HTERT RPE-1 (cell line): ENCODE measurements around the gene ZNF444.
"Not testable (repeated sequence)": the region's sequence is repeated elsewhere in the genome, so short reads cannot be mapped to it uniquely, and the experiment has no call there.

Experiments
- in situ Hi-C: fragments of 300-500 bp; cut with MboI; formaldehyde crosslinking; loops from 4 replicates; pipeline ENCODE4 v1.14.3; 2020; ENCODE audit warnings: low sequenced_read_pairs

Gene ZNF444

DNA sequence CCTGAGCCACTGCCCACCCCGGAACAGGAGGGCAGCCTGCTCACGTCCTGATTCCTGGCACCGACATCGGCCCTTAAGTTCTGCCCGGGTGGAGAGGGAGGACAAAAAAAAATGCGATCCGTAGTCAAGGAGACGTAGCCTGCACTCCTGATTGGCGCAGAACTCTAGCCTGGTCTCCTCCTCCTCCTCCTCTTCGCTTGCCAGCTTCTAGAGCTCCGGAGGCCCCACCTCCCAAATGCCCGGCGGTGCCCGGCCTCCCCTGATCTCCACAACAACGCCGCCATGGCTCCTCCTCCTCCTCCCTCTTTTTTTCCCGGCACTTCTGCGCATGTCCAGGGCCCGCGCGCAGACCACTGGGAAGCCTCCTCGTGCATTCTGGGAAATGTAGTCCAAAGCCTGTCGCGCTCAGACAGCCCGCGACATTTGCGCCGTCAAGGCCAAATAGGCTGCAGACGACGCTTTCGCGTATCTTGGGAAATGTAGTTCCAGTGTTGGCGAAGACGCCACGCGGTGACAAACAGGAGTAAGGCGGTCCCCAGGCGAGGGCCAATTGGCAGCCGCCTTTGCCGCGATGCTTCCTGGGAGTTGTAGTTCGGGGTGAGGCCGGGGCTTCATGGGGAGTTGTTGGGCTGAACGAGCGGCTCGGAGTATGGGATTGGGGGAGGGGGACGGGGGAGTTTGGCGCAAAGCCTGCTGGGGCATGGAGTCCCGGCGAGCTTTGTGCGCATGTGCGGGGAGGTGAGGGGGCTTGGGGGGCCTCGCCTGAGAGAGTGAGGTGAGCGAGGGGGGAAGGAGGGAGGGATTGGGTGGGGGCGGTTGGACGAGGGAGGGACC lies at the start of gene ZNF444:
Gene ZNF444, plus strand, starts transcription at position 705 of the 834 bp plus-strand sequence. CDS start 5,625 bp downstream, outside the sequence.
- in situ Hi-C loops: no loop called here

DNA sequence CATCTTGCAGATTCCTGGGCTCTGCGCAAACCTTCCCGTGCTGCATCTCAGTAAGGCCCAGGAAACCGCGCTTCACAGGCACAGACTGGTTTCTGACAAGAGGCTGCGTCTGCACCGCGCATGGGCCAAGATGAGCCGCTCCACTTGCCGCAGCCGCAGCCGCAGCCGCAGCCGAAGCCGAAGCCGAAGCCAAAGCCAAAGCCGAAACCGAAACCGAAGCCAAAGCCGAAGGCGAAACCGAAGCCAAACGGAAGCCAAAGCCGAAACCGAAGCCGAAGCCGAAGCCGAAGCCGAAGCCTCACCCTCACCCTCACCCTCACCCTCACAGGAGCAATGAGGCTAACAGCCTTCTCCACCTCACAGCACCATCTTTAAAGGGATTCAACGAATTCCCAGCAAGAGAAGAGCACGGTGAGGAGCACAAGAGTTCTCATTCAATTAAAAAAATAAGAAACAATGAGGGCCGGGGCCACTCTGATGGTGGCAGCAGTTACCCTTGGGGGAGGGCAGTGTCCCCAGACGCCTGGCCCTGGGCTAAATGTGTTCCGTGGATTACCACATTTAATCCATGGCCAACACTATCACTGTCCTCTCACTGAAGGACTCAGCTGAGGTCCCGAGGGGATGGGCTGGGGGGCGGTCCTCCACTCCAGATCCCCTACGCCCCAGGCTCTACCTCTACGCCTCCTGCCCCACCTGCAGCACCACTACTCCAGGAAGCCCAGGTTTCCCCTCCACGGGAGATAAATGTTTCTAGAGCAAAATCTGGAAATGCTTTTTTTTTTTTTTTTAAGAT lies 49.1 kb upstream of the ZNF444 start:
- in situ Hi-C loops: no loop called here

DNA sequence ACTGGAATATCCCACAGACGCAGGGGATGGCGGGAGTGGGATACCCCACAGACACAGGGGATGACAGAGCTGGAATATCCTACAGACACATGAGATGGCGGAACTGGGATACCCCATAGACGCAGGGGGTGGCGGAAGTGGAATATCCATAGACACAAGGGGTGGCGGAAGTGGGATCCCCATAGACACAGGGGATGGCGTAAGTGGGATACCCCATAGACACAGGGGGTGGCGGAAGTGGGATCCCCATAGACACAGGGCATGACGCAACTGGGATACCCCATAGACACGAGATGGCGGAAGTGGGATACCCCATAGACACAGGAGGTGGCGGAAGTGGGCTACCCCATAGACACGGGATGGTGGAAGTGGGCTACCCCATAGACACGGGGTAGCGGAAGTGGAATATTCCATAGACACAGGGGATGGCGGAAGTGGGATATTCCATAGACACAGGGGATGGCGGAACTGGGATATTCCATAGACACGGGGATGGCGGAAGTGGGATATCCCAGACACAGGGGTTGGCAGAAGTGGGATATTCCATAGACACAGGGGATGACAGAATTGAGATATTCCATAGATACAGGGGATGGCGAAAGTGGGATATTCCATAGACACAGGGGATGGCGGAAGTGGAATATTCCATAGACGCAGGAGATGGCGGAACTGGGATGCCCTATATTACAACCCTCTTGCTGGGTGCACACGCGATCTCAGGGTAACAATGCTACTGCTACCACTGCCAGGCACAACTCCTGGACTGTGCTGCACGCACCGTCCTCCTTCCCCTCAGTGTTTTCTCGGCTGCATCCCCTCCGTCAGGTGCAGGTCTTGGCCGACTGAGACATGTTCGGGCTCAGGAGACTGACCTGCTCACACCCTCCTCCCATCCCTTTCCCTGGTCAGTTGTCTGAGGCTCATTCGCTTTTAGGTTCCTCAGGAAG lies 48.1 kb upstream of the ZNF444 start:
- in situ Hi-C loops: no loop called here

DNA sequence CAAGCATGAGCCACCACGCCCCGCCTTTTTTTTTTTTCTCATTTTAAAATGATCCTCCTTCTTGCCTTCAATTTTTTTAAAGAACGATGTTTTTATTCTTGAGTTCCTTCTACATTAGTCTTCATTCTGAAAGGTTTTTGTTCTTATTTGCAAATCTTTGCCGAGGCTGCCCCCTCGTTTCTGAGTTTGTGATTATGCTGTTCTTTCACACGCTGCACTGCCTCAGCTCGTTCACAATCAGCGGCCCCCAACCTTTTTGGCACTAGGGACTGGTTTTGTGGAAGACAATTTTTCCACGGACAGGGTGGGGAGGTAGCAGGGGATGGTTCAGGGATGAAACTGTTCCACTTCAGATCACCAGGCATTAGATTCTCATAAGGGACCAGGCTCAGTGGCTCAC lies 46.6 kb upstream of the ZNF444 start:
- in situ Hi-C loops: no loop called here

DNA sequence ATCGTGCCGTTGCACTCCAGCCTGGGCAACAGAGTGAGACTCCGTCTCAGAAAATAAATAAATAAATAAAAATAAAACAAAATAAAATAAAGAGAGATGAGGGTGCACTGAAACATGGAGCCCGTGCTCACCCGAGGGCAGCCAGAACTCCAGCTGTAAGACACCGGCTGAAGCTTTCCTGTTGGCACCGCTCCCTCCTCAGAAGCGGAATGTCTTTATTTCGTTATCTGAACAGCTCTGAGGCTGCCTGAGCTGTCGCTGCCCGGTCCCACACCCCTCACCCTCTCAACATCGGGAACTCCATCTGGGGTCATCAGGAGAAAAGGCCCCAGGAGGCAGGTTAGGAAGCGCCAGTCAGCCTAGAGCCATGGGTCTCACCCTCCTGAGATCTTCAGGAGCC lies 44.4 kb upstream of the ZNF444 start:
- in situ Hi-C loops: no loop called here

DNA sequence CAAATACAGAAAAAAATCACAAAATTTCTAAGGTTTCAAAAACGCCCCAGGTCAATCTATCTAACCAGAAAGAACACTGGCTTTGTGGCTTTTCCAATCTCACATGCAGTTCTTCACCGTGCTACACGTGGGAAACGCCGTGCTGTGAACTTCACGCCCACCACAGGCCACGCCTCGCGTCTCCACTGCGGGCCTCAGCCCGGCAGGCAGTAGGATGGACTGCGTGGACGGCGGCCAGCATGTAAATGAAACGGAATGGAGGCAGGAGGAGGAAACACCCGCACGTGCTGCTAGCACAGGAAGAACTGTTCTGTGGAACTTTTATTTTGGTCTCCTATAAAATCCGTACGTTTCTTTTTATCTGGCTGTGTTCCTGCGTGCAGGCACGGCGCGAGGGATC lies 43.8 kb upstream of the ZNF444 start:
- in situ Hi-C loops: no loop called here

DNA sequence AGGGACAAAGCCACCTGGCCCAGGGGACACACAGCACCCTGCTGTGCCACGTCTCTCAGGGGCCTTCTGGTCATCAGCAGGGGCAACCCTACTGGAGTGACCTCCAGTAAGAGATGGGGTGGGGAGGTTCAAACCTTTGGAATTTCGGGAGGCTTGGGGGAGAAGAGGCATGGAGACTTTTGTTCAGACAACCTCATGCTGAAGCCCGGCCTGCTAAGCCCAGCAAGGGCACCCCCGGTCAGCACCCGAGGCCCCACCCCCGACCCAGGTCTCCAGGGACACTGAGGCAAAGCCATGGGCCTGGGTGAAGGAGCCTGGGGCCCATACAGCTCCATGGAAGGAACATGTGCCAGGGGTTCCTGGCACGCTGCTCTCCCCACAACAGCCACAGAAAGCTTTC lies 43.3 kb upstream of the ZNF444 start:
- in situ Hi-C loops: no loop called here

DNA sequence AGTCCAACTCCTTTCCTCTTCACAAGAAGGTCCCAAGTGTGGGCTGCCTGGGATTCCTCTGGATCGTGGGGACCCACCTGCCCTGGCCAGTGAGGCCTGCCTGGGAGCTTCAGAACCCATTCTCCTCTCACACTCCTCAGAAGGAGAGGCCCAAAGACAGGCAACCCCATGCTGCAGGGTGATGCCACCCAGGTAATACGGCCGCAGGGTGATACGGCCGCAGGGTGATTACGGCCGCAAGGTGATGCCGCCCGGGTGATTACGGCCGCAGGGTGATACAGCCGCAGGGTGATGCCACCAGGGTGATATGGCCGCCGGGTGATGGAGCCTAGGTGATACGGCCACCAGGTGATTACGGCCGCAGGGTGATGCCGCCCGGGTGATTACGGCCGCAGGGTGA lies 42.9 kb upstream of the ZNF444 start:
- in situ Hi-C loops: not testable (repeated sequence)

DNA sequence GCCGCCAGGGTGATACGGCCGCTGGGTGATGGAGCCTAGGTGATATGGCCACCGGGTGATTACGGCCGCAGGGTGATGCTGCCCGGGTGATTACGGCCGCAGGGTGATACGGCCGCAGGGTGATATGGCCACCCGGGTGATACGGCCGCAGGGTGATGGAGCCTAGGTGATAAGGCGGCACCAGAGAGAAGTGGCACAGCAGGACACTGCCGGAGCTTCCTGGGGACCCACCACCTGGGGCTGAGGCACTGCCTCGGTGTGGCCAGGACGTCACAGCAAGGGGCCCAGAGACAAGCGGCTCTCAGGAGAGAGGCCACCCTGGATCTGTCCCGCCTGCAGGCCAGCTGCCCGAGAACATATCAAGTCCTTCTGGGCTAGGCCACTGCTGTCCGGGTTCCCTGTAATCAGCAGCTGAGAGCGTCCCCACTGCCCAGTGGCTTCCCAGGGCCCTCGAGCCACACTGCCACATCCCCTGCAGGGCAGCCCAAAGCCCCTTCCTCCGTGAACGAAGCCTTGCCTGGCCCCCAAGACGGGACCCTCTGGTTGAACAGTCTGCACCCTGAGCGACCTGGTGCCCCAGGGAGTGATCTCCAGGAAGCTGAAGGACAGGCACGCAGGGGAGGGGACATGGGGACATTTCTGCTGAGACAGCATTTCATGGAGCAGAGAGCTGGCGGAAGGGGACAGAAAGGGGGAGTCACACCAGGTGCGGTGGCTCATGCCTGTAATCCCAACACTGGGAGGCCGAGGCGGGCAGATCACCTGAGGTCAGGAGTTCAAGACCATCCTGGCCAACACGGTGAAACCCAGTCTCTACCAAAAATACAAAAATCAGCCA lies 42.1 kb upstream of the ZNF444 start:
- in situ Hi-C loops: no loop called here

DNA sequence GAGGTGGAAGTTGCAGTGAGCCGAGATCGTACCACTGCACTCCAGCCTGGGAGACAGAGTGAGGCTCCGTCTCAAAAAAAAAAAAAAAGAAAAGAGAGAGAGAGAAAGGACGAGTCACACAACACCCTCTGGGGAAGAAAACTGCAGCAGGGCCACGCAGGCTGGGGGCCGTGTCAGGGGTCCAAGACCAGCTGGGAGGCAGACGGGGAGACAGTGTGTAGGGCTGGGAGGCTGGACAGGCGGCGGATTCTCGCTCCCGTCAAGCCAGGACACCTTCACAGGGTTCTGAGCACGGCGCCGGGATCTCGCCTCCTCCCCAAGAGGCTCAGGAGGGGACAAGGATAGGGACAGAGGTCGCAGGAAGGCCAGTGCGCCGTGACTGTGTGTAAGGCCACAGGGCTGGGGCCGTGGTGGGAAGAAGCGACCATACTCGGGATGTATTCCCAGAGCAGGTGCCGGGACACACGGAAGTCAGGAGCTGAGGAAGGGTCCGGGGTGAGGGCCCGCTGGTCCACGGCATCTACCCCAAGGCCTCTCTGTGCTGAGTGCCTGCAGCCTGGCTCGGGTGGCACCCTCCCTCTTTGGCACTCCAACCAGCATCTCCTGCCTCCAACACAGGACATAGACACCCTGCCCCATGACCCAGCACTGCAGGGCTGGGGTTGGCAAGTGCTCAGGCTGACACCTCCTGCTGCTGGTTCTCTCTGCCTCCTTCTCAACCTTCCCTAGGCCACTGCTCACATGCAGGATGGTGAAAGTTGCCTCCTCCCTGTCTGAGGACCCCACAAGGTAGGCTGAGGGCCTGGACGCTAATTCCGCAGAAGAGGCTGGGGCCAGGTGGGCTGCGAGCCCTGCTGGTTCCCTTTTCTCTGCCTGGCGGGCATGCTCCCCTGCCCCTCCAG lies 41.2 kb upstream of the ZNF444 start:
- in situ Hi-C loops: no loop called here

DNA sequence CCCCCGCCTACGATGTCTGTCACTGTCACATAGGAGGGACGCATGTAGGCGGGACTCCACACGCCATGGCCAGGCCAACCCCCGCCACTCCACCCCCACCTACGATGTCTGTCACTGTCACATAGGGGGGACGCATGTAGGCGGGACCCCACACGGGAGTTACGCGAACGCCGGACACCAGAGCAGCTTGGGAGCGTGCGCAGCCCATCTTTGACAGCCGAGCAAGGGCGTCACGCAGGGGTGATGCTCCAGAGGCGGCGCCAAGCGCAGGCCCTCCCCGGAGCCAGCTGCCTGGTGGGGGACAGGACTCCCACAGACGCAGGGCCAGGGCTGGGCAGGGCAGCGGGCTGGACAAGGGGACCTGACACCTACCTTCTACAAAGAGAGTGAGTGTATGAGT lies 40.0 kb upstream of the ZNF444 start:
- in situ Hi-C loops: no loop called here

DNA sequence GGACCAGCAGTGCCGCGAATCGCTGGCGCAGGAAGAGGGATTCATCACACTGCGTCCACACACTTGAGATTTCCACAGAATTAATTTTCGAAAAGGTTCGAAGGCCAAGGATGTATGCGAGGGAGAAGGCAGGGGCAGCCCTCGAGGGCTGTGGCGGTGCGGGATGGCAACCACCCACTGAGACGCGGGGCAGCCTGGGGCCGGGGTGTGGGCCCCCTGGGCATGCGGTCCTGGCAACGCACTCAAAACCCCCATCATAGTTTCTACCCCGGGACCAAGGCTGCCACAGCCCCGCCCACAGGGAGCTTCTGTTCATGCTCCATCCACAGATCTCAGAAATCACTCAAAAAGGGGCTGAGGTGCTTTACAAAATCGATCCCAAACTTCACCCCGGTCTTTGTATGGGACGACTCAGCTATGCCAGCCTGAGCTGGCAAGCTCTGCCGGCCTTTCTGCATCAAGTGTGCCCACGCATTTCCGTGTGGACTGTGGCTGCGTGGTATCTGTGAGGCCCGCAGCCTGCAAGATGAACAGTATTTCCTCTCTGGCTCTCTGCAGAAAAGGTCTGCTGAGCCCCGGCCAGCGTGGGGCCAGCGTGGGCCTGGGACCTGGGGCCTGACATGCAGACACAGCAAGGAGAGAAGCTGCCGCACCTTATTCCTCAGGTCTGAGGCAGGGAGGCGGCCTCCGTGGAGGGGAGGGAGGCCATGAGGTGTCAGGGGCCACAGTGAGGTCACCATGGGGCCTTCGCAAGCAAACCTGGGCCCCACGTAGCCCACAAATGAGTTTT lies 39.1 kb upstream of the ZNF444 start:
- in situ Hi-C loops: no loop called here

DNA sequence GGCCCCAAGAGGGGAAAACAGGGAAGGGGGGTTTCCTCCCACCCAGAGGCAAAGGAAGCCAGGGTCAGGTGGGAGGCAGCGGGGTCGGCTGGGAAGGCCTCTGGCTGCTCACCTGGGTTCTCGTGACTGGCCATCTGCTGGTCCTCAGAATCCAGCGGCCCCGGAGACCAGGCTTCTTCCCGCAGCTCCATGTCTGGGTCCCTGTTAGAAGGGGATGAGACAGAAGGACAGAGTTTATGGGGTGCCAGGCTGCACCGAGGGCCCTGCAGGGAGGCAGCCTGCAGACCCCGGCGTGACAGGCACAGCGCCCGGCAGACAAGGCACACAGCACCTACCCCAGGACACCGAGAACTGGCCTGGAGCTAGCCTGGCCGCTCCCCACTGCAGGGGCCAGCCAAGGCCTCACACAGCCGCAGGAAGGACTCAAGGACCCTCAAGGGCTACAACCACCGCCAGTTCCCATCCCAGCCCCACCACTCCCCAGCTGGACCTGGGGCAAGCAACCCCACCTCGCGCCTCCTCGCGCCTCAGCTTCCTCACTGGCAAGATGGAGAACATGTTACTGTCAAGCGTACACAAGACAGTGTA lies 38.0 kb upstream of the ZNF444 start:
- in situ Hi-C loops: no loop called here

DNA sequence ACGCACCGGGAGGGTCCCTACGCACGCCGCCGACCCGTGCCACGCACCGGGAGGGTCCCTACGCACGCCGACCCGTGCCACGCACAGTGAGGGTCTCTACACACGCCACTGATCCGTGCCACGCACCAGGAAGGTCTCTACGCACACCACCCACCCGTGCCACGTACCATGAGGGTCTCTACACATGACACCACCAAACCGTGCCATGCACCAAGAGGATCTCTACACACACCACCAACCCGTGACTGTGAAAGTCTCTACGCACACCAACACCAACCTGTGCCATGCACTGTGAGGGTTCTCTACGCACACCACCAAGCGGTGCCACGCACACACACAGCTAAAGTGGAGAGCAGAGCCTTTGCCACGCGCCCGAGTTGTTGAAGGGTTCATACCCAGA lies 36.7 kb upstream of the ZNF444 start:
- in situ Hi-C loops: no loop called here

DNA sequence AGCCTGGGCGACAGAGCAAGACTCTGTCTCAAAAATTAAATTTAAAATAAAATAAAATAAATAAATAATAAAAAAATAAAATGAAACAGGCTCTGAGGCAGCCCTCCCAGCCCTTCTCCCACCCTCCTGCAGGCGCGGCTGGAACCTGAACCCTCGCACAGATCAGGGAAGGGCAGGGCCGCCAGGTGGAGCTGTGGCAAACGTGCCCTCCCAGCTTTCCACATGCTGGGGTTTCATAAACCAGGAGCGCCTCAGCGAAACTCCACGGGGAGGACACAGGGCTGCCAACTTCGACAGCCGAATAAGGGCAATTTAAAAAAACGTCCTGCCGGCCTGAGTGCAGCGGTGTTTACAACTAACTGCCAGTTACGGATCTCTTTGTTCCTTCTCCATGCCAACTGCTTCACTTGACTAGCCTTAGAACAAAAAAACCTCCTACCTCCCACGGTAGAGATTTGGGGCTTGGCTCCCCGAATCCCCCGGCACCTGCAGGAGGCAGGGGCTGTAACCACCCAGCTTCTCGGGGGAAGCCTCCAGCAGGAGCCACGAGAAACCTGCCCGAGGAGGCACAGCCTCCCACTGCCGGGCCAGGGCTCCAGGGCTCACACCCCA lies 35.9 kb upstream of the ZNF444 start:
- in situ Hi-C loops: no loop called here

DNA sequence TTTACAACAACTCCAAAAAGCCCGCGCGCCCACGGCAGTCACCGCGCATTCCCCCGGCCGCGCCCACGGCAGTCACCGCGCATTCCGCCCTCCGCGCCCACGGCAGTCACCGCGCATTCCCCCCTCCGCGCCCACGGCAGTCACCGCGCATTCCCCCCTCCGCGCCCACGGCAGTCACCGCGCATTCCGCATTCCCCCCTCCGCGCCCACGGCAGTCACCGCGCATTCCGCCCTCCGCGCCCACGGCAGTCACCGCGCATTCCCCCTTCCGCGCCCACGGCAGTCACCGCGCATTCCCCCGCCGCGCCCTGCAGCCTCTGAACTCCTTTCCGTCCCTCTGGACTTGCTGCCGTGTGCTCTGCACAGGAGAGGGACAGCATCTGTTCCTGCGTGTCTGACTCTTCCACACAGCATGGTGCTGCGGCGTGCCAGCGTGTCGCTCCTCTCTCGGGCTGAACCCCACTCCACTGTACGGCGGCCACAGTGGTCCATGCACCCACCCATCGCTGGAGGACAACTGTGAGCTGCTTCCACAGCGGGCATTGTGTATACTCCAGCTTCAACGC lies 35.2 kb upstream of the ZNF444 start:
- in situ Hi-C loops: not testable (repeated sequence)

DNA sequence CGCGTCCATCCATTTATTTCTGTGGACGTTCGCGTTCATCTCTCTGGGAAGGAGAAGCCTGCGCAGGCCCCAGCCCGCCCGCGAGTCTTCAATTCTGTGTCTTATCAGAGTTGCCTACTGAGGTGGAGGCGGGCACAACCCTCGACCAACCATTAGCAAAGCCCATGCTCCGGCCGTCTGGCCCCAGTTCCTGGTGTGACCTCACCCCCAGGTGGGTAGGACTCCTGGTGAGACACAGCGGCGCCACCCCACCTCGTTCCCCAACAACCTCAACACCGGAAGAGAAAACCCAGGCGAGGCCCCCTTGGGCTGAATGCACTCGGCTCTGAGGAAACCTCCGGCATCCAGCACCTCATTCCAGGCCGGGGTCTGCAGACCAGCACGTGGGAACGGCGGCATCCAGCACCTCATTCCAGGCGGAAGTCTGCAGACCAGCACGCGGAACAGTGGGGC lies 34.7 kb upstream of the ZNF444 start:
- in situ Hi-C loops: no loop called here
